MM.1S (cell line): ENCODE data around the gene ADCYAP1R1.

ENCODE experiments used
- DNase-seq: peaks from one replicate; pipeline ENCODE4 v3.0.0-alpha.2; 2015
- H2AFZ ChIP-seq: fragments of 300-600 bp; sonication (generic); 2 replicates; pipeline ENCODE4 v1.6.0; 2016; ENCODE audit warnings: antibody characterized with exemption, low read length
- H3F3A ChIP-seq: fragments of 300-600 bp; sonication (generic); 2 replicates; pipeline ENCODE4 v1.6.1; 2016; ENCODE audit warnings: mild to moderate bottlenecking, antibody characterized with exemption, low read length, moderate library complexity, mixed read lengths; ENCODE audit not compliant: insufficient read depth
- H3K27ac ChIP-seq: fragments of 300-600 bp; sonication (generic); 2 replicates; pipeline ENCODE4 v1.5.1; 2016; ENCODE audit warnings: mild to moderate bottlenecking, low read length
- H3K27me3 ChIP-seq: fragments of 300-600 bp; sonication (generic); replicated peaks from 2 replicates; pipeline ENCODE4 v1.6.0; 2016; ENCODE audit warnings: low read length; ENCODE audit not compliant: insufficient read depth
- H3K36me3 ChIP-seq: fragments of 300-600 bp; sonication (generic); replicated peaks from 2 replicates; pipeline ENCODE4 v1.6.1; 2016; ENCODE audit warnings: mild to moderate bottlenecking, low read length, mixed read lengths; ENCODE audit not compliant: insufficient read depth
- H3K4me1 ChIP-seq: fragments of 300-600 bp; sonication (generic); 2 replicates; pipeline ENCODE4 v1.6.1; 2016; ENCODE audit warnings: low read length, mixed read lengths
- H3K4me2 ChIP-seq: fragments of 300-600 bp; sonication (generic); 2 replicates; pipeline ENCODE4 v1.6.0; 2016; ENCODE audit warnings: low read depth, low read length
- H3K4me3 ChIP-seq: fragments of 300-600 bp; sonication (generic); 2 replicates; pipeline ENCODE4 v1.5.1; 2016; ENCODE audit warnings: low read length, mixed read lengths
- H3K79me2 ChIP-seq: fragments of 300-600 bp; sonication (generic); 2 replicates; pipeline ENCODE4 v1.6.1; 2016; ENCODE audit warnings: mixed run types, low read length, mixed read lengths
- H3K9ac ChIP-seq: fragments of 300-600 bp; sonication (generic); 2 replicates; pipeline ENCODE4 v1.6.1; 2016; ENCODE audit warnings: low read length, mixed read lengths
- H3K9me2 ChIP-seq: fragments of 300-600 bp; sonication (generic); replicated peaks from 2 replicates; pipeline ENCODE4 v1.6.1; 2016; ENCODE audit warnings: mild to moderate bottlenecking, low read length, mixed read lengths; ENCODE audit not compliant: insufficient read depth
- H3K9me3 ChIP-seq: fragments of 300-600 bp; sonication (generic); replicated peaks from 2 replicates; pipeline ENCODE4 v1.6.1; 2016; ENCODE audit warnings: mild to moderate bottlenecking, low read length, mixed read lengths; ENCODE audit not compliant: insufficient read depth
- H4K20me1 ChIP-seq: fragments of 300-600 bp; sonication (generic); 2 replicates; pipeline ENCODE4 v1.6.1; 2016; ENCODE audit warnings: mild to moderate bottlenecking, low read length, moderate library complexity, mixed read lengths; ENCODE audit not compliant: insufficient read depth
- CTCF ChIP-seq: fragments of 300-600 bp; sonication (generic); IDR thresholded peaks from 2 replicates; pipeline ENCODE4 v1.5.1; 2016; ENCODE audit warnings: antibody characterized with exemption, low read length, mixed read lengths
- EZH2 ChIP-seq: fragments of 300-600 bp; sonication (generic); optimal IDR thresholded peaks from 2 replicates; pipeline ENCODE3; 2017; ENCODE audit warnings: low read depth, mild to moderate bottlenecking, antibody characterized with exemption, low read length, mixed read lengths
- EZH2phosphoT487 ChIP-seq: fragments of 300-600 bp; sonication (generic); IDR thresholded peaks from 2 replicates; pipeline ENCODE4 v1.6.1; 2018; ENCODE audit warnings: antibody characterized with exemption, low read length

ADCYAP1R1 gene

GRCh38 chr7:31110331-31111108 lies 58.4 kb downstream of the ADCYAP1R1 start:
- Histone ChIP-seq H3K9me2 (no peaks in the 10 kb centered on the region), H3F3A (no peaks in the 10 kb centered on the region), H3K27me3 (no peaks in the 10 kb centered on the region), H3K9me3 (no peaks in the 10 kb centered on the region), H3K79me2 (no peaks in the 10 kb centered on the region), H3K9ac (no peak overlapping the region), H3K4me3 (no peak overlapping the region), H2AFZ (no peak overlapping the region), H3K27ac (no peak overlapping the region), H3K4me2 (no peak overlapping the region), H4K20me1 (no peaks in the 10 kb centered on the region), H3K4me1 (no peaks in the 10 kb centered on the region), H3K36me3 (no peaks in the 10 kb centered on the region)
- TF ChIP-seq EZH2 (no peak), CTCF (no peak), EZH2phosphoT487 (no peak)
- no peak for DNase-seq

- H3K4me3 ChIP-seq: no peak overlapping the region
- no peaks in the 10 kb centered on the region for H3K4me1 ChIP-seq
- H4K20me1 ChIP-seq: no peaks in the 10 kb centered on the region
- no peaks in the 10 kb centered on the region for H3K79me2 ChIP-seq
- no peak overlapping the region for H2AFZ ChIP-seq
- no peak overlapping the region for H3K9ac ChIP-seq
- no peaks in the 10 kb centered on the region for H3F3A ChIP-seq
- H3K27me3 ChIP-seq: no peaks in the 10 kb centered on the region
- DNase-seq: no peak
- H3K4me2 ChIP-seq: no peak overlapping the region
- no peaks in the 10 kb centered on the region for H3K9me3 ChIP-seq
- TF ChIP-seq EZH2 (no peak), CTCF (no peak), EZH2phosphoT487 (no peak)
- H3K9me2 ChIP-seq: no peaks in the 10 kb centered on the region
- H3K36me3 ChIP-seq: no peaks in the 10 kb centered on the region
- H3K27ac ChIP-seq: no peak overlapping the region
These were observed 59.0 kb downstream of the ADCYAP1R1 start for GRCh38 chr7:31111109-31111451.

- Histone ChIP-seq H3K4me1 (no peaks in the 10 kb centered on the region), H3K9ac (no peak overlapping the region), H4K20me1 (no peaks in the 10 kb centered on the region), H3K27ac (no peak overlapping the region), H3K36me3 (no peaks in the 10 kb centered on the region), H3F3A (no peaks in the 10 kb centered on the region), H3K27me3 (no peaks in the 10 kb centered on the region), H3K4me2 (no peak overlapping the region), H3K4me3 (no peak overlapping the region), H3K9me2 (no peaks in the 10 kb centered on the region), H3K9me3 (no peaks in the 10 kb centered on the region), H2AFZ (no peak overlapping the region), H3K79me2 (no peaks in the 10 kb centered on the region)
- no peak for TF ChIP-seq EZH2phosphoT487
- no peak for TF ChIP-seq EZH2
- TF ChIP-seq CTCF: no peak
- DNase-seq: no peak
These were observed 61.6 kb downstream of the ADCYAP1R1 start for GRCh38 chr7:31113660-31114059.
